ENCODE measurements around the gene RPS6KA5.

The RPS6KA5 gene

DNA sequence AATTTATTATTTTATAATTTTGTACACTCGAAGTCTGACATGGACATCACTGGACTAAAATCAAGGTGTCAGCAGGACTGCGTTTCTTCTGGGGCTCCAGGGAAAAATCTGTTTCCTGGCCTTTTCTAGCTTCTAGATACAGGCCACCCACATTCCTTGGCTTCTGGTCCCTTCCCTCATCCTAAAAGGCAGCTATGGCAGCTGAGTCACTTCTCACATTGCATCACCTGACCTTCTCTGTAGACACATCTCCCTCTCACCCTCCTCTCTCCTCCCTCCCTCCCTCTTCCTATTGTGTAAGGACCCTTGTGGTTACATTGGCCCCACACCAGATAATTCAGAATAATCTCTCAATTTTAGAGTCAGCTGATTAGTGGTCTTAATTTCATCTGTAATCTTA is 92.4 kb downstream of the RPS6KA5 start:
- TF ChIP-seq CTCF (IDR thresholded peaks at IDR 0.05; ENCODE audit: control insufficient read depth, extremely low read depth, insufficient read depth): no peak
- DNase-seq (ENCODE audit: low read depth): no peak
- no peak overlapping the region for H3K4me3 ChIP-seq (ENCODE audit: low read depth, low read length)

- TF ChIP-seq CTCF (IDR thresholded peaks at IDR 0.05; ENCODE audit: control insufficient read depth, extremely low read depth, insufficient read depth): no peak
- H3K4me3 ChIP-seq (ENCODE audit: low read depth, low read length): no peak overlapping the region
- DNase-seq (ENCODE audit: low read depth): no peak
Observed at GRCh38 chr14:90966493-90966892, 93.9 kb downstream of the RPS6KA5 start.

- H3K4me3 ChIP-seq (ENCODE audit: low read depth, low read length): no peak overlapping the region
- DNase-seq (ENCODE audit: low read depth): no peak
- TF ChIP-seq CTCF (IDR thresholded peaks at IDR 0.05; ENCODE audit: control insufficient read depth, extremely low read depth, insufficient read depth): no peak
Observed at GRCh38 chr14:90965765-90966164, 94.7 kb downstream of the RPS6KA5 start.

DNA sequence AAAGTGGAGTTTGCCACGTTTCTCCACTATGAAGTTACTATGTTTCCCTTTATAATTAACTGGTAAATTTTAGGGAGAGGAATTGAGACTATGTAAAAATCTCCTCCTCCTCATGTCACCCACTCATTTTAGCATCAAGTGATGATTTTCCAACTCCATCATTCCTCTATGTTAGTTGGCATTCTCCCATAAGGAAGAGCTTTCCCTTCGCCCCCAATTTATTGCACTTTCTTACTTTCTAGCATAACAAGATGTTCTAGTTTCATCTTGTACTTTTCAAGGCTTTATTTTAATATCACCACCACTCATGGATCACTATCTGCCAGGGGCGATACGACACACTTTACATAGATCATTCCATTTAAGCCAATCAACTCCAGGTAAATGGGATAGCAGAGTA is 97.1 kb downstream of the RPS6KA5 start:
- no peak for DNase-seq (ENCODE audit: low read depth)
- TF ChIP-seq CTCF (IDR thresholded peaks at IDR 0.05; ENCODE audit: control insufficient read depth, extremely low read depth, insufficient read depth): no peak
- no peak overlapping the region for H3K4me3 ChIP-seq (ENCODE audit: low read depth, low read length)

DNA sequence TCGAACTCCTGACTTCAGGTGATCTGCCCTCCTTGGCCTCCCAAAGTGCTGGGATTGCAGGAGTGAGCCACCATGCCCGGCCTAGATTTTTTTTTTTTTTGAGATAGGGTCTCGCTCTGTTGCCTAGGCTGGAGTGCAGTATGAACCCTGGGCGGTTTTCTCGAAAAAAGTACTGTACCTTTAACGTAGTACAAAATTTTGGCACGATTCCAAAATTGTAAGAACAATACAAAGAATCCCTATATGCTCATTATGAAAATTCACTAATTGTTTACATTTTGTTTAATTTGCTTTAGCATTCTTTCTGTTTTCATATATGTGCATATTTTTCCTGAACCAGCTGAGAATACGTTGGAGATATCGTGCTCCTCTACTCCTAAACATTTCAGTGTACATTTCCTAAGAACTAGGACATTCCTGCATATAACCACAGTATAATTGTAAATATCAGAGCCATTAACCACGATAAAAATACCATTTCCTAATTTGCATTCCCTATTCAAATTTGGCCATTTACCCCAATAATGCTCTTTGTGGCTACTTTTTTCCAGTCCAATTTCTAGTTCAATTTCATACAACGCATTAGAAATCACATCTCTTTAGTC is 97.8 kb downstream of the RPS6KA5 start:
- no peak for DNase-seq (ENCODE audit: low read depth)
- TF ChIP-seq CTCF (IDR thresholded peaks at IDR 0.05; ENCODE audit: control insufficient read depth, extremely low read depth, insufficient read depth): no peak
- no peak overlapping the region for H3K4me3 ChIP-seq (ENCODE audit: low read depth, low read length)

DNA sequence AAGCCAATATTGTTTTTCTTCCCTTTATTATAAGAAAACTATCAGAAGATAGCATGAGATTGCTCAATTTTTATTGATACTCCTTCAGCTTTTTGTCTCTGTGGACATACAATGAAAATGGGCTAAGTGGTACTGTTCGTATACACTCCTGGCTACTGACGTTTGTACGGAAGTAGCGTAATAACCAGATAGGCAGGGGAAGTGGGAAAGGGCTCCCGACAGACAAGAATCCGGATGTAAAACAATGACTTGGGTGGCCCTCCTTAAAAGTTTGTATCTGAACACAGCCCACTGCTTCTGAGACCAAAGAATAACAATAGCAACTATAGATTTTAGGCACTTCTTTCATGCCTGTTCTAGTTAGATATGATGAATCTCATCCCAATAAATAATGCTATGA is 99.6 kb downstream of the RPS6KA5 start:
- no peak for TF ChIP-seq CTCF (IDR thresholded peaks at IDR 0.05; ENCODE audit: control insufficient read depth, extremely low read depth, insufficient read depth)
- H3K4me3 ChIP-seq (ENCODE audit: low read depth, low read length): no peak overlapping the region
- no peak for DNase-seq (ENCODE audit: low read depth)

DNA sequence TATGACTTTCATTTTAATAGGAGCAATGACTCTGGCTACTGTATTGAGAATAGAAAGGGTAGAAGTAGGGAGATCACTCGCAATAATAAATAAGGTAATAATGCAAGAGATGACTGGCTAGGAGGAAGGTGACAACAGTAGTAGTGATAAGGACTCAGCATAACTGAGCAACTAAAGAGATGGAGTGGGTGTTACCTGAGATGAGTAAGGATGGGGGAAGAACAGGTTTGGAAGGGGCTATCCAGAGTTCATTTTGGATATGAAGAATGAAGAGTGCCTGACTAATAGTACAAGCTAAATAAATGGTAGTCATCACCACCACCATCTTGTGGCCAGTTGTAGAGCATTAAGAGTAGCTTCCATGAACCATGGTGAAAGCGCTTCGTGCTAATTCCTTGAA is 101.1 kb downstream of the RPS6KA5 start:
- TF ChIP-seq CTCF (IDR thresholded peaks at IDR 0.05; ENCODE audit: control insufficient read depth, extremely low read depth, insufficient read depth): no peak
- no peak overlapping the region for H3K4me3 ChIP-seq (ENCODE audit: low read depth, low read length)
- no peak for DNase-seq (ENCODE audit: low read depth)

All from LNCaP clone FGC (cell line).